SK-N-DZ (cell line): ENCODE measurements around the gene UST.

Experiments
- DNase-seq: peaks from one replicate; pipeline ENCODE4 v3.0.0-alpha.2; 2015; ENCODE audit warnings: low spot score

The UST gene

GRCh38 chr6:149118737-149119653, 372.2 kb downstream of the UST start:
- no peak for DNase-seq

GRCh38 chr6:149122850-149123821, 376.3 kb downstream of the UST start:
- no peak for DNase-seq

DNA sequence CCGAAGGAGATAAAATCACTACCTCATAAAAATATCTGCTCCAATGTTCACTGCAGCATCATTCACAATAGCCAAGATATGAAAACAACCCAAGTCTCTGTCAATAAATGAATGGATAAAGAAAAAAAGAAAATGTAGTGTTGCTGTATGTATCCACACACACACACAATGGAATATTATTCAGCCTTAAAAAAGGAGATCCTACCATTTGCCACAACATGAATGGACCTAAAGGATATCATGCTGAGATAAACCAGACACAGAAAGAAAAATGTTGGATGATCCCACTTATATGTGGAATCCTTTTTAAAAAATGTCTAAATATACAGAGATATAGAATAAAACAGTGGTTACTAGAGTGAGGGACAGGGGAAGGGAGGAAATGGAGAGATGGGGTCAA, 378.5 kb downstream of the UST start:
- no peak for DNase-seq
